MCF 10A (cell line): Measurements from ENCODE around the gene RAB1B. TPM values are rescaled to one million over a fixed set of nuclear protein-coding genes. Genes with fewer than 3 reads are reported as not detected.

ENCODE experiments used
- BruUV-seq: library from RNA; stranded (reverse); fragments of 400-500 nt; replicated peaks from 2 replicates; lab custom pipeline; 2021; lab: Mats Ljungman, UMichigan
- CTCF ChIA-PET: fragments of 300-600 bp; sonication (Branson Sonifier 250); formaldehyde crosslinking; extraction: SDS; loops from one replicate; lab custom pipeline; 2021; ENCODE audit warnings: antibody characterized with exemption, inconsistent platforms; lab: Yijun Ruan, JAX
- POLR2A ChIA-PET: fragments of 300-600, 350-650 bp; sonication (Branson Sonifier 250); formaldehyde crosslinking; extraction: SDS; loops from one replicate; lab custom pipeline; 2020; ENCODE audit warnings: antibody characterized with exemption, inconsistent platforms; lab: Yijun Ruan, JAX
- DNase-seq: peaks from one replicate; pipeline ENCODE4 v3.0.0-alpha.2; 2018; ENCODE audit not compliant: unreplicated experiment
- H3K27ac Mint-ChIP-seq: one replicate; pipeline ENCODE4 v1.8.0; 2022; ENCODE audit warnings: mild to moderate bottlenecking, low read depth, mixed read lengths; ENCODE audit not compliant: unreplicated experiment
- H3K27me3 Mint-ChIP-seq: one replicate; pipeline ENCODE4 v1.8.0; 2022; ENCODE audit warnings: mixed read lengths; ENCODE audit not compliant: insufficient read depth, unreplicated experiment
- H3K36me3 Mint-ChIP-seq: one replicate; pipeline ENCODE4 v1.8.0; 2022; ENCODE audit warnings: mild to moderate bottlenecking, moderate library complexity, mixed read lengths; ENCODE audit not compliant: insufficient read depth, unreplicated experiment
- H3K4me1 Mint-ChIP-seq: one replicate; pipeline ENCODE4 v1.8.0; 2022; ENCODE audit warnings: mixed read lengths; ENCODE audit not compliant: insufficient read depth, unreplicated experiment
- H3K4me3 Mint-ChIP-seq: one replicate; pipeline ENCODE4 v1.8.0; 2022; ENCODE audit warnings: mild to moderate bottlenecking, moderate library complexity, mixed read lengths; ENCODE audit not compliant: unreplicated experiment
- H3K9me3 Mint-ChIP-seq: one replicate; pipeline ENCODE4 v1.8.0; 2022; ENCODE audit warnings: mixed read lengths; ENCODE audit not compliant: unreplicated experiment
- CTCF ChIP-seq: fragments of 200-600 bp; IDR thresholded peaks from one replicate; pipeline ENCODE4 v1.8.0; 2022; ENCODE audit warnings: antibody characterized with exemption, mild to moderate bottlenecking; ENCODE audit not compliant: unreplicated experiment
- intact Hi-C: fragments of 100-400 bp; cut with micrococcal nuclease; formaldehyde crosslinking; loops from 2 replicates; pipeline ENCODE4 v1.14.1; 2022
- total RNA-seq: library from RNA; stranded (reverse); gene quantifications from 2 replicates; pipeline ENCODE4 v1.2.3, GENCODE V29; 2022

Gene RAB1B
- total RNA-seq, 1 experiment from 2014 or later = 87.0 TPM

DNA sequence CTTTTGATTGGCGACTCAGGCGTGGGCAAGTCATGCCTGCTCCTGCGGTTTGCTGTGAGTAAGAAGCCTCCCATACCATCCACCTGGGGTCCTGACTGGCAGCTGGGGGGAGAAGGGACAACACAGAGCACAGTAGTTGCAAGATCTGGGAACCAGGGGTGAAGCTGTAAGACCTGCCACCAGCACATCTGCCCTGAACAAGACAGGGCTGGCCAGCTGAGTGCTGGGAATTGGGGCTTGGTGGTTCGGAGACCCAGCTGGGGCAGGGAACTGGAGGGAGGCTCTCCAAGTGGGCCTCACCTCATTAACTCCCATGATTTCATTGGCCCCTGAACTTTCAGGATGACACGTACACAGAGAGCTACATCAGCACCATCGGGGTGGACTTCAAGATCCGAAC lies 3.4 kb downstream of the RAB1B start:
- intact Hi-C loops = no loop called here
- H3K4me1 Mint-ChIP-seq = peaks cover 8% of the 10 kb centered on the region
- no peak for DNase-seq
- no peaks in the 10 kb centered on the region for H3K9me3 Mint-ChIP-seq
- no peak overlapping the region for H3K4me3 Mint-ChIP-seq
- no TSS peak for BruUV-seq
- H3K27me3 Mint-ChIP-seq = no peaks in the 10 kb centered on the region
- H3K27ac Mint-ChIP-seq = no peak overlapping the region
- ChIA-PET POLR2A (interaction anchor here (0.7 to 1.5 kb wide), 4 partner anchors 9 to 495 kb away, joined by 4 read pairs; partner anchors contain the start of gene YIF1A), CTCF (interaction anchor here (0.7 to 1.7 kb wide), 2 partner anchors 10 to 40 kb away, joined by 4 to 6 read pairs; no protein-coding TSS in a partner anchor)
- TF ChIP-seq CTCF = no peak
- H3K36me3 Mint-ChIP-seq = peaks cover 54% of the 10 kb centered on the region

- BruUV-seq = no TSS peak
- ChIA-PET POLR2A (interaction anchor here (1.2 kb wide), 1 partner anchor 16 kb away, joined by 4 read pairs; the partner anchor contains the start of gene YIF1A), CTCF (interaction anchor here (0.6 to 1.7 kb wide), 3 partner anchors 22 to 50 kb away, joined by 3 to 6 read pairs (median 5); no protein-coding TSS in a partner anchor)
- peaks cover 55% of the 10 kb centered on the region for H3K36me3 Mint-ChIP-seq
- no peak for DNase-seq
- no peaks in the 10 kb centered on the region for H3K9me3 Mint-ChIP-seq
- no peaks in the 10 kb centered on the region for H3K27me3 Mint-ChIP-seq
- no peak overlapping the region for H3K4me3 Mint-ChIP-seq
- no peak overlapping the region for H3K27ac Mint-ChIP-seq
- no peak for TF ChIP-seq CTCF
- intact Hi-C loops = no loop called here
- H3K4me1 Mint-ChIP-seq = peaks cover 8% of the 10 kb centered on the region
These were observed 4.2 kb downstream of the RAB1B start for GRCh38 chr11:66272596-66272995.

- ChIA-PET POLR2A (interaction anchor here (0.7 kb wide), 1 partner anchor 99 kb away, joined by 3 read pairs; no protein-coding TSS in a partner anchor), CTCF (interaction anchor here (1.2 kb wide), 1 partner anchor 8 kb away, joined by 3 read pairs; no protein-coding TSS in a partner anchor)
- no peaks in the 10 kb centered on the region for H3K9me3 Mint-ChIP-seq
- intact Hi-C loops = no loop called here
- no TSS peak for BruUV-seq
- H3K27me3 Mint-ChIP-seq = peaks cover 2% of the 10 kb centered on the region
- H3K4me1 Mint-ChIP-seq = peaks cover 8% of the 10 kb centered on the region
- no peak overlapping the region for H3K4me3 Mint-ChIP-seq
- no peak for TF ChIP-seq CTCF
- H3K36me3 Mint-ChIP-seq = peaks cover 52% of the 10 kb centered on the region
- no peak for DNase-seq
- no peak overlapping the region for H3K27ac Mint-ChIP-seq
These were observed 5.8 kb downstream of the RAB1B start for GRCh38 chr11:66274219-66274618.

DNA sequence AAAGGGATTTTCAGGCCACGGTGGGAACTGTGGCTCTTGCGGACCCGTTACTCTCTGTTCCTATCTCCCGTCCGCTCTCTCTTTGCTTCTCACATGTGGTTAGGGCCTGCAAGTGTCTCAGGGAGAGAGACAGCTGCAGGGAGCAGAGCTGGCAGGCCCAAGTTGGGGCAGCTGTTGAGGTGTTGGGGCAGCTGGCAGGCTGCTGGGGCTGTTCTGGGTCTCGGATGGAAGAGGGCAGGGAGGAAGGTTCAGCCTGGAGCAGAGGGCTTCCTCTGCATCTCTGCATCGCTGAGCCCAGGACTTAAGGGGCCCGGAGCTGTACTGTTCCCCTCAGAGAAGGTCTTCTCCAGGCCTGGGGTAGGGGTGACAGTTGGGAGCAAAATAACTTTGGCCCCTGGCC lies 7.0 kb downstream of the RAB1B start:
- no peak for DNase-seq
- H3K36me3 Mint-ChIP-seq = peaks cover 52% of the 10 kb centered on the region
- no TSS peak for BruUV-seq
- H3K4me1 Mint-ChIP-seq = peaks cover 8% of the 10 kb centered on the region
- ChIA-PET CTCF (no interaction called here), POLR2A (interaction anchor here (0.8 kb wide), 1 partner anchor 23 kb away, joined by 5 read pairs; no protein-coding TSS in a partner anchor)
- TF ChIP-seq CTCF = no peak
- no peak overlapping the region for H3K27ac Mint-ChIP-seq
- H3K27me3 Mint-ChIP-seq = peaks cover 10% of the 10 kb centered on the region
- intact Hi-C loops = no loop called here
- no peak overlapping the region for H3K4me3 Mint-ChIP-seq
- H3K9me3 Mint-ChIP-seq = no peaks in the 10 kb centered on the region
